AML-193 (cell line): ENCODE data around the gene TMEM158.

Experiments
- DNase-seq, 2 experiments: peaks; one replicate each; lab custom pipeline; 2025; lab: John Stamatoyannopoulos, UW

TMEM158 gene

DNA sequence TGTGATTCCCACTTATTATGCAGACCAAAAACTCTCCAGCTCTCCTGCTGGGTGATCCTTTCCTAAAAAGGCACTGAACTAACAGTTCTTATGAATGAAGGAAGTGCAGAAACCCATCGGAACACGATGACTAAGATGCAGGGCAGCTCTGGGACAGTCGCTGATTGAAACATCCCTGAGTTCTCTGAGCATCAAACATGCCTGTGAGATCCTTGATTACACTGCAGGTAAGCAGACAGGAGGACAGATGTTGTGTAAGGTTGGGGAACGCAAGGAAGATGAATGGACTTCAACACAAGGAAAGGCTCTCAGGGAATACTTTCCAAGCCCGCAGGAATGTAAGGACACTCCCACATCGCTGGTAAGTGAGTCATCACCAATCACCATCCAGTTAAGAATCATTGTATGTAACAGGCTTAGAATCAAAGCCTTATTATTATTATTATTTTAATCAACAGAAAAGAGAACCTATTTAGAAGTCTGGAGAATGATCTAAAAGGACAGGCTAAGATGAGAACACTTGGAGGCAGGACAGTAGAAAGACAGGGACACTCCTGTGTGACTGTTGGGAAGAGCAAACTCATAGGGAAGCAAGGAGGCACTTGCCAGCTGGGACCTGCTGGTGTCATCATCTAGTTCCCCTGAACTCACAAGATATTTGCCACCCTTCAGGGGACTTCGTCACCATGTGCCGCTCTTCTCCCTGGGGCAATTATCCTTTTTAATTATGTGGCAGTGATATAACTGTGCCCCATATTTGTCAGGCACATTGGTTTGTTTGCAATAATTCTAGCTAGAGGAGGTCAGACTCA lies 26.0 kb downstream of the TMEM158 start:
- DNase-seq = no peak

DNA sequence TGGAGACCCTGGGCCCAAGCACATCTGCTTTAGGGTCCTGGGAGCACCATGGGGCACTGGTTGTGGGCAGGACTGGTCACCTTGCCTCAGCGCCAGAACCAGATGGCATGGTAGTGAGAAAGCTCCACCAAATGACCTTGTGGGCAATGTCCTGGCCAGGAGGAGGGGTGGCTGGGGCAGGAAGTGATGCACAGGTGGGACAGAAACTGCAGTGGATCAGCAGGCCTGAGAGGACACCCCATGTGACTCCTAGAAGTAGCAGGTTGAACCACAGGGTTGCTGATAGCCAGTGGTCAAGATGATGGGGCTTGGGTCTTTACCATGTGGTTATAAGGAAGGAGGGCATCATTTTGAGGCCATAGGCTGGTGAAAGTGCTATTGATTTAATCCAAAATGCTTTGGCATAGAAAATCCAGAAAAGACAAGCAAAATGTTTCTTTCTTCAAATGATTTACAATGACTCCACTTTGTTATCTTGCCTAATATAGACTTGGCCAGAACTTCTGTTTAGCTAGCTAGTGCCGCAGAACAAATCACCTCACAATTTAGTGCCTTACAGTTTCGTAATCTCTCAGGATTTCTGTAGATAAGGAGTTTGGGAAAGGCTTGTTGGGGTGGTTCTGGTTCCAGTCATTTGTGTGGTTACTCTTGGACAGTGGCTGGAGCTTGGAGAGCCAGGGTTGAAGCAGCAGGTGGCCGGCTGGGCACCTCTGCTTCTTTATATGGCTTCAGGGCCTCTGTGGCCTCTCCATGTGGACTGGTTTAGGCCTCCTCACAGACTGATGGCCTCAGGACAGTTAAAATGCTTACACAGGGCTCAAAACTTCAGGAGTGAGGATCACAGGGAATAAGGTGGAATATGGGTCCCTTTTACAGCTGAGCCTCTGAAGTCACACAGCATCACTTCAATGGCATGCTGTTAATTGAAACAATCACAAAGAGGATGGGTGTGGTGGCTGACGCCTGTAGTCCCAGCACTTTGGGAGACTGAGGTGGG lies 27.5 kb downstream of the TMEM158 start:
- no peak for DNase-seq

DNA sequence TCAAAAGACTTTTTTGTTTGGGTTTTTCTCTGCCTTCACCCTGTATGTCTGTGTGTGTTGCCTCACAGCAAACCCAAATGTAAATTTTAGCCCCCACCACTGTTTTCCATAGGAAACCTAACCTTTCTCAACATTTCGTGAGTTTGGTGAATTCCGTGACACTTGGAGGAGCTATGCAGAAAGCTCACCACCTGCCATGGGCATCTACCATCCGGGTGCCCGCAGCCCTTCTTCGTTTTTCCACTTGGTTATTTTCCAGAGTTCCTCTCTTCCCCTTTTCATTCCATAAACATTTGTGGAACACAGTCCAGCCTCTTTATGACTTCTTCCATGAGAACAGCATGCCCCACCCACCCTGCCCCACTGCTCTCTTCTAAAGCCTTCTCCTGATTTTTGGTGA lies 31.3 kb downstream of the TMEM158 start:
- DNase-seq = no peak

DNA sequence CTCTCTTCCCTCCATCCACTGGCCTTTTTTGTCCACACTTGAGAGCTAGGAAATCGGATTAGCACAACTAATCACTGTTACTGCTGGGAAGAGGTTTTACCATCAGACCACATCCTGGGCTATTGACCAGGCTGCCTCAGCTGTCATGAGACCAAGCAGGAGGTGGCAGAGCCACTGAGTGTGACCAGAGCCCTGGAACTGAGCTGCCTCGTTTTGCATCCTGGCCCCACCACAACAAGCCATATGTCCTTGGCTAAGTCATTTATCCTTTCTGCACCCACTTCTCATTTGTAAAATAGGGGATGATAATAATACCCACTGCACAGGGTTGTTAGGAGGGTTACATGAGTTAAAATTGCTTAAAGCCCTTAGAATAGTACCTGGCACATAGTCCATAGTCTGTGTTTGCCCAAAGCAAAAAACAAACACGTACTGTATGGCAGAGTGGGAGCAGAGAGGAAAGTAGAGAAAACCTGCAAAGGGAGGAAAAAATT lies 34.1 kb downstream of the TMEM158 start:
- DNase-seq = no peak

DNA sequence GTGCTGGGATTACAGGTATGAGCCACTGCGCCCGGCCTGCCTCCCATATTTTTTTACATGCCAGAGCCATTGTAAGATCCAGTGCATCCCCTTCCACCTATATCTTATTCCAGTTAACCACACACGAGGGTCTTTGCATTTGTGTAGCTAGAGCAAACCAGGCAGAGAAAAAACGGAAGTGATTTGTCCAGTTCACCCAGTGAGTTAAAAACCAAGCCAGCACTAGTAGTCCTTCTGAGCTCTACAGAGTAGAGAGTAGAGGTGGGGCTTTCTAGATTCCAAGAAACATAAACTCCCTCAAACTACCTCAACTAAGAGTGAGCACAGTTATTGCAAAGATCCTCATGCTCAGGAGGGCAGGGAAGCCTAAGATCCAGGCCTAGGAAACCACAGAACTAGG lies 34.7 kb downstream of the TMEM158 start:
- no peak for DNase-seq

DNA sequence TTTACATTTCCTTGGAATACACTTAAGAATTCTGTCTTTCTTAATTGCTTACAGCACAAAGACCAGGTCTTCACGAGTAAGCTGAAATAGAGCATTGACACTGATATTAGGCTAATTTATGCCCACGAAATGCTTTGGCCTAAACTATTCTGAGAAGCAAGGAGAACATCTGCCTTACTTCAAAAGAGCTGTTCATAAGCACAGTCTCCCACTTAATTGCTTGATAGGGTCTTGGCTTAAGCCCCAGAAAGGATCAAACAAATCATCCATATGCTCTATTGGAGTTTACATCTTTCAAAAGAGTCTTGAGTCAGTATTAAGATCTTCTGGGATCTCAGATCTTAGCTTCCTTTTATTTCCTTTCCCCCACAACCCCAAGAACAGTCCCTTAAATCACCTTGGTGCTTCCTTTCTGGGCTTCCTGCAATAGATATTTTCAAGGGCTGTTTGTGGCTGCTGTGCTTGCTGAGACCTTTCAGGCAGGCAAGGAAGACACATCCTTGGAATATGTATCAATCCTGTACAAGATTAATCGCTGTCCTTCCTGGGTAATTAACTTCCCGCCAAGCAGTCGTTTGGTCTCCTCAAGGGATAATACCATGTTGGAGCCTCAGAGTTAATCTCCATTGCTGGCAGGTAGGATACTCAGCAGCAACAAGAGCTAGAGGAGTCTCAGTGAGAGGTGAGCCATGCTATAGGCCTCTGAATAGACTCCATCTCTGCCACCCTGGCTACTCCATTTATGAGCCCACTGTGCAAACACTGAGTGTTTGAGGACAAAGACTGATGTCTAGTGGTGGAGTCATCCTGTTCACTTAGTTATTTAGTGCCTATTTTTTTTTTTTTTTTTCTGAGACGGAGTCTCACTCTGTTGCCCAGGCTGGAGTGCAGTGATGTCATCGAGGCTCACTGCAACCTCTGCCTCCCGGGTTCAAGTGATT lies 37.1 kb downstream of the TMEM158 start:
- DNase-seq = no peak

DNA sequence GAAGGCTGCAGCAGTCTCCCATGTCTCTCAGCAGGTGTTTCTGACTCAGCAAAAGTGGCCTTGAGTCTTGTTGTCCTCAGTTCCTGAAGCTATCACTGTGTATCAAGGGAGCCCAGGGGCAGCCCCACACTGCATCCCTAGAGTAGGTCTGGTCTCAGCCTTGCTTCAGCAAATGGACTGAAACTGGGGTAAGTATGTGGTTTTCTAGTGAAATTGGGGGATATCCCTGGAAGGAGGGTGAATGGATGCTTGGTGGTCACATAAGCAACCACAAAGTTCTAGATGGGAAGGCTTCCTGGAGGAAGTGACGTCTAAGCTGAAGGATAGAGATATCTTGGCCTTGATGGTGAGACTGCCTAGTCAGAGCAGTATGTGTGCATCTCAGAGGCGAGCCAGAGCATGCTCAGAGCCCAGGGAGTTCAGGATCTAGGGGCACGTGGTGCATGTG lies 38.4 kb downstream of the TMEM158 start:
- no peak for DNase-seq

DNA sequence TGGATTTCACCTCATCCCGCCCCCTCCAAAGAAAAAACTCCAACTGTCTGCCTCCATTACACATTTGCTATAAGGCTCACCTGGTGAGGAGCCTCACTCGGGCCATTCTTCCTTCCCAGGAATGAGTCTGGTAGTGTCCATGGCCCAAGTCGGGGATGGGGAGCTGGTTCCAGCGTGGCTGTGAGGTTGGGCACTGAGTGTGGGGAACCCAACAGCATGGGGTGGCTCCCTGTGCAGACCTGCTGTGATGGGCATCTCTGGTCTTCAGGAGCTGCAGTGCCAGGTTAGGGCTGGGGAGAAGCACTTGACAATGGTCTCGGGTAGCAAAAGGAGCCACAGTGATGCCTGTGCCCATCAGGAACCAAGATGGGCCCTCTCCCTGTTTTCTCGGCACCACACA lies 39.2 kb downstream of the TMEM158 start:
- DNase-seq = no peak

DNA sequence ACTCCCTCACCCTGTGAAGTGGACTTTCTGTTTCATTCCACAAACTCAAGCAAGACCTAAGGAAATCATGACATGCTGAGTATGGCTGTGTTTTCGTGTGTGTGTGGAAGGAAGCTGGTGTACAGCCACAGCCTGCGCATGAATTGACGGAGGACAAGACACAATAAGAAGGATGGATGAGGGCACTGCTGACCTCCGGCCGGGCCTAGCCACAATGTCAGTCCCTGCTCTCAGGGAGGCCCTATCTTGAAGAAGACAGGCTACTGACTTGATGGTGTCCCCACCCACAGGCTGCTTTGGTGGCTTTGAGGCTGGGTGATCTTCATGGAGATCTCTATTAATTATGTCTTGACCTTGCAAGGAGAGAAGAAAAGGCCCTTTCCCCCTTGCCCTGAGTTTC lies 40.6 kb downstream of the TMEM158 start:
- no peak for DNase-seq

DNA sequence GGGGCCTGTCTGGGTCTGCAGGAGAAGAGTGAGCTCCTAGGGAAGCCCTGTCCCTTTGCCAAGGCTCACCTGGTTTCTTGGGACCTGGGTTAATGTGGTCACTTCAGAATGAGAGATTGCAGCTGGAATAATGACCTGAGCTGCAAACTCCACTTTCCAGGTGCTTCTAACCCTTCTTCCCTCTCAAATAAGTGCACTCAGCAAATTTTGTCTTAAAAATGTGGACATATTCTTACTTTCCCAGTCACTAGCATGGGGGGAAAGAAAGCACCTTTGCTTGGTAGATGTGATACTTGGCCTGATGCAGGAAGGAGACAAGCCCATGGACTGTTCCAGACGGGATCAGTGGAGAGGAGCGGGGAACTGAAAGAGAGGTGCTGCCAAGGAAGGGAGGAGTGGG lies 41.0 kb downstream of the TMEM158 start:
- DNase-seq = no peak

DNA sequence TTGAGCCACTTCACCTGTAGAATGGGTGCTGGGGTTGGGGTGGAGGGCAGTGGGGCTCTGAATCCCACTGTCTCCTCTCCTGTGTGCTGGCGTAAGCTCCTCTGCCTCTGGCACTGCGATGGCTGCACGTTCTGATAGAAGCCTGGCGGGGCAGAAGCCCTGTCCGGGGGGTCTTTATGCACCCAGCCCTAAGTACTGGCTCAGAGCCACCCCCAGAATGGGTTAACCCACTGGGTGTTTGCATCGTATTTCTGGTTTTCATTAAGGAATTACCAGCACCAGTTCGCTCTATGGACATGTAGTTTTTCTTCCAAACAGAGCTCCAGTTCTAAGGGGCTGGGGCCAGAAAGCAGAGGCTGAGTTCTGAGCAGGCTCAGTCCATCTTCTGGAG lies 42.2 kb downstream of the TMEM158 start:
- no peak for DNase-seq

DNA sequence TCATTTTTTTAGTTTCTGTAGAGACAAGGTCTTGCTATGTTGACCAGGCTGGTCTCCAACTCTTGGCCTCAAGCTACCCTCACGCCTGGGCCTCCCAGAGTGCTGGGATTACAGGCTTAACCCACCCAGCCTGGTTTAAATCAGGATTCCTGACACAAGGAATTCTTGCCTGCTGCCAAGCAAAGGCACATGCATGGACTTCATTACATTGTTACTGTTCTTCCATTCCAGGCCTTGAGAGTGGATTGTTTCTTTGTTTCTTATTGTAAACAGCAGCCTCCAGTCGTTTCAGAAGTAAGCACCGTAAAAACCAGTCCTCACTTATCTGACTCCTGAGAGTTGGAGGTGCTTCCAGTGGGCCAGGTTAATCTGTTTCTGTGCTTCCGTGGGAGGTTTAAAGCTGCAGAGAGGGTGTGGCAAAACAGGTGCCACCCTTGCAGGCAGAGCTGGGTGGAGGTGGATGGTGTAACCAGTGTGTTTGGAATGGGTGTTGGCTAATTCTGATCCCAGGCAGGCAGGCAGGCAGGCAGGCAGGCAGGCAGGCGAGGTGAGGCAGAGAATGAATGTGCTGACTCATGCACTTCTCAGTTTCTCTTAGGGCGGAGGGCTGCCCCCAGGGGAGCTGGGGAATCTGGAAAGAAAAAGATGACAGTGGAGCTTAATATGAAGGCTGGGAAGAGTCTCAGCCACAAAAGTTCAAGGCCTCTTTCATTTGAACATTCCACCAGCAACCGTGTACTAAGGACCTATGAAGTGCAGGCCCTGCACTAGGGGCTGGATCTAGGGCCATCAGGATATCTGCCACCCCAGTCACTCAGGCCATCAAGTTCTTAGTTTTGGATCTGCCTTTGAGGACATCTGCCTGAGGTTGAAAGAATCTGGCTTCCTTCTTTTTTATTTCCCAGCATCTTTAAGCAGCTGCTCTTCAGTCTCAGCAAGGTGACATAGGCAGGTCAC lies 42.9 kb downstream of the TMEM158 start:
- no peak for DNase-seq

DNA sequence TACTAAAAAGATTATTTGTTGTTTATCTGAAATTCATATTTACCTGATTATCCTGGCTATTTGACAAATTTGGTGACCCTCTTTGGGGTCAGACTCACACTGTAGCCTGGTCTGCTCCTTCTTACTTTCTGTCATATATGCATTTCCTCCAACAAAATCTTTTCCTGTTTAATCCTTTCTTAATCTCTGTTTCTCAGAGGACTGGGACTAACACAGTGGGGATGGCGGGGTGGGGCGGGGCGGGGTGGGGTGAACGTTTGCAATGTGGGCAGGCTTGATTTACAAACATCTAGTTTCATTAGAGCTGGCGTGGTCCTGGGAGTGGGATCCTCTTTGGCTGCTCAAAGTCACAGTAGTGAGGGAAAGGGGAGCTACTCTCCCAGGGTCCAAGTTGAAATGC lies 44.6 kb downstream of the TMEM158 start:
- no peak for DNase-seq

DNA sequence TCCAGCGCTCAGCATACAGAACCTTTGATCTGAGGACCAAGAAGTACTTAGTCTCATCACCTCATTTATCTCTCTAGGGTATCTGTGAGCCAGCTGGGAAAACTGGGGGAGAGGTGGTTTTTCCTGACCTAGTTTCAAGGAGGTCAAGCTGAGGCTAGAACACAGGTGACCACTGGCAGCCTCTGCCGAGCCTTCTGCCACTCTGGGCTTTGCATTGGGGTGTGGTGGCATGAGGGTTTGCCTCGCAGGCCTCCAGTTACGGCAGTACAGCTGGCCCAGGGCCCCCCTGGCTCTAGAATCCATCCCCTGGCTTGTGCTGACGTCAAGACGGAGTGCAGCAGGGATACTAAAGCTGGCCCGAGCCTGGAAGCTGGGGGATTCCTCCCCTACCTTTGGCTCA lies 45.2 kb downstream of the TMEM158 start:
- DNase-seq = no peak

DNA sequence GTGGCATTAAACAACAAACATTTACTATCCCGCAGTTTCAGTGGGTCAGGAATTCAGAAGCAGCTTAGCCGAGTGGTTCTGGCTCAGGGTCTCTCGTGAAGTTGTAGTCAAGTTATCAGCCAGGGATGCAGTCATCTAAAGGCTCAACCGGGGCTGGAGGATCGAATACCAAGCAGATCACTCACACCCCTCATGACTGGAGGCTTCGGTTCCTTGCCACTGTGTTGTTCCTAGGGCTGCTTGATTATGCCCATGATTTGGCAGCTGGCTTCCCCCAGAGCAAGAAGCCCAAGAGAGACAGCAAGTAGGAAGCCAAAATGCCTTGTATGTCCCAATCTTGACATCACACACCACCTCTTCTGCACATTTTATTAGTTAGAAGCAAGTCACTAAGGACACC lies 46.0 kb downstream of the TMEM158 start:
- no peak for DNase-seq

DNA sequence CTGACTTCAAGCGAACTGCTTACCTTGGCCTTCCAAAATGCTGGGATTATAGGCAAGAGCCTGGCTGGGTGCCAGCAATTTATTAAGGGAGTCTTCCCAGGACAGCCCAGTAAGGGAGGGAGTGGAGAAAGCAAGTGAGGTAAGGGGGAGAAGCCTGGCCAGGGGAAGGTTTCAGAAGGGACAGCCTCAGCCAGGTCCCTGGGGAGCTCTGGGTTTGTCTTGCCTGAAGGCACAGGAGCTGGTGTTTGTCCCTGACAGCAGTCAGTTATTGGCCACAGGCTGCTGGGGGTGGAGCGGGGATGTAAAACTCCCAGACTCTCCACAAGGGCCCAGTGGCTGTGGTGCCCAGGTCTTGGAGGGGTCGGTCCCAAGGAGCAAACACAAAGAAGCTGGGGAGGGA lies 46.9 kb downstream of the TMEM158 start:
- DNase-seq = no peak

DNA sequence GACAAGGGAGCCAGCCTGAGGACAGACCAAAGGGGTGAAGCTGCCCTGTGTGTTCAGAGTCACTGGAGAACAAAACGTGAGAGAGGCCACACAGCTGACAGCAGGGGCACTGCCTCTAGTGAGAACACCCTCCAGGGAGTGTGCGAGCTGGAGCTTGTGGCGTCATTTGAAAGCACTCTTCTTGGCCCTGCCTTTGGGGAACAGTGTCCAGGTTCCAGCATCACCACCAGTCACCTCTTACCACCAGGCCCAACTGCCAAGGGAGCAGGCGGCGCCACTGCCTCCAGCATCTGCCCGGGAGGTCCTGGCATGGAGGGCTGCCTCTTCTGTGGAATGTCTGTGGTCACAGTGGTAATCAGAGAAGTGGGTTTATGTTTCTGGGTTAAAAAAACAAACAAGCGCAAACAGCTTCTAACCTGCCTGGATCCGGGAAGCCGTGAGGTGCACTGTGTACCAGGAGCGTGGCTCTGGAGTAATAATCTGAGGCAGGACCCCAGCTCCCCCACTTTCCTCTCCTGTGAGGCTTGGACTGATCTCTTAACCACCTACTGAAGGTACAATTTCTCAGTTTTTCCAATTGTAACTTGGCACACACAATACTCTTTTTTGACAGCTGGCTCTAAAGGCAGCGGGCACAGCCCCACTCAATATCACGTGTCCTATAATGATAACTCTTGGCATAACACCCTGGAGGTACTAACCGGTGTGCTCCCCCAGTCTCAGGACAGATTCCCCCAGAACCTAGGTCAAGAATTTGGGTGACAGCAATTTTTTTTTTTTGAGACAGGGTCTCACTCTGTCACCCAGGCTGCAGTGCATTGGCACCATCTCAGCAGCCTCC lies 47.7 kb downstream of the TMEM158 start:
- no peak for DNase-seq

DNA sequence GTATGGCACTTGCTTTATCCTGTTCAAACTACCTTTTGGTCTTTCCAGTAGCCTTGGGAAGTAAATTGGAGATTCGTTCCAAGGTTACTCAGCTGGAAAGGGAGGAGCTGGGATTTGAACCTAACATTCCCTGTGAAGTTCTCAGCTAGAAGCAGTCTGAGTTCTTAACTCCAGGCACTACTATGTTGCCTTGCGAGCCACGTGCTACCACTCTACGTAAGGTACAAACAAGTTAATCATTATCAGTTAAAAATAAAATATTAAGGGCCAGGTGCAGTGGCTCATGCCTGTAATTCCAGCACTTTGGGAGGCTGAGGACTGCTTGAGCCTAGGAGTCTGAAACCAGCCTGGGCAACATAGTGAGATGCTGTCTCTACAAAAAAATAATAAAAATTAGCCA lies 49.2 kb downstream of the TMEM158 start:
- no peak for DNase-seq
